ENCODE results near the gene ALG2. TPM values are rescaled to one million over a fixed set of nuclear protein-coding genes. Genes with fewer than 3 reads are reported as not detected.

The ALG2 gene
- total RNA-seq, 3 donors from 2014 or later: 21.0 to 23.6 (median 23.4) TPM

GRCh38 chr9:99192786-99193465 lies 28.8 kb downstream of the ALG2 start:
- Mint-ChIP-seq H3K36me3 (ENCODE audit: insufficient read depth) (no peaks in the 10 kb centered on the region), H3K4me1 (ENCODE audit: low read depth) (peaks cover 1% of the 10 kb centered on the region), H3K27me3 (ENCODE audit: low read depth) (peaks cover 10% of the 10 kb centered on the region), H3K9me3 (no peaks in the 10 kb centered on the region), H3K4me3 (no peak overlapping the region)
- ATAC-seq (no peak), DNase-seq (no peak)

DNA sequence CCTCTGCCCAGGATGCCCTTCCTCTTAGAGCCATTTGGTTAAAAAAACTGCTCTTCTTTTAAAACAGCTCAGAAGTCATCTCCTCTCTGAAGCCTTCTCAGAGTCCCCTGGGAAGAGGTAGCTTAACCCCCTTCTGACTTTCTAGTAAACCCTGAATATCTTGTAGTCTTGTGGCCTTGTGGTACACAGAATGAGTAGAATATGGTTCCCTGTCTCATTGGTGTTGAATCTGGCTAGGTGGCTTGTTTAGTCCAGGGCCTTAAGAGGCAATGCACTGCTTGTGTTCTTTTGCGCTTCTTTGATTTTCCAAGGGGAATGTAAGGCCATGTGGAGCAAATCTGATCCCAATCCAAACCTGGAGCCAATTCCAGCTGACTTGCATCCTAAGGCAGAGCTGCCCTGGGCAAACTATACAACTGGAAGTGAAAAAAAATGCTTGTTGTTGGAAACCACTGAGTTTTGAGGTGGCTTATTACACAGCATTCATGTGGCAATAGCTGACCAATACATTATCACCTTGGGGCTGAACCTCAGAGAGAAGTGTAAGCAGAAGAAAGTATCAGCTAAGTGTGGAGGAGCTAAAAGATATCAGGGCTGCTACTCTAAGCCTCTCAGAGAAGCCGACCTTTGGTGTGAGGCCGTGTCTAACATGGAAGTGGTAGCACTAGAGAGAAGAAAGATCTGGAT lies 31.0 kb downstream of the ALG2 start:
- Mint-ChIP-seq H3K9me3 (no peaks in the 10 kb centered on the region), H3K4me3 (no peak overlapping the region), H3K4me1 (ENCODE audit: low read depth) (peaks cover 8% of the 10 kb centered on the region), H3K27me3 (ENCODE audit: low read depth) (peaks cover 11% of the 10 kb centered on the region), H3K36me3 (ENCODE audit: insufficient read depth) (no peaks in the 10 kb centered on the region)
- DNase-seq (no peak), ATAC-seq (no peak)

GRCh38 chr9:99189887-99190596 lies 31.7 kb downstream of the ALG2 start:
- no peaks in the 10 kb centered on the region for H3K9me3 Mint-ChIP-seq
- ATAC-seq (no peak), DNase-seq (no peak)
- H3K4me1 Mint-ChIP-seq (ENCODE audit: low read depth): peaks cover 10% of the 10 kb centered on the region
- peaks cover 11% of the 10 kb centered on the region for H3K27me3 Mint-ChIP-seq (ENCODE audit: low read depth)
- H3K4me3 Mint-ChIP-seq: no peak overlapping the region
- no peaks in the 10 kb centered on the region for H3K36me3 Mint-ChIP-seq (ENCODE audit: insufficient read depth)

DNA sequence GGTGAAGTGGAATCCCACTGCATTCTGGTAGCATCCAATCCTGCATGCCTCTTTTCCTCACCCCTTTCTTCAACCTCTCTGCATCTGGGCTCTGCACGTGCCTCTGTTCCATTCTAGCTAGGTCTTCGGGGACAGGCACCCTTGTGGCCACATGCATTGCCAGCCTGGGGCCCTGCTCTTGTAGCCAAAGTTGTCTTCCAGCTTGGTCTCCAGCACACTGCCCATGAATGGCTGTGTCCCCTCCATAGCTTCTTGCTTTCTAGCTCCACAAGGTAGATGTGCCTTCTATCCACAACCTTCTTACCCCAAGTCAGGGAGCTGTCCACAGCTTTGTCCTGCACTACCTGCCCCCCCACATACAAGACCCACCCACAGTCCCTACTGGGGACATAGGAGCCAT lies 32.6 kb downstream of the ALG2 start:
- DNase-seq (no peak), ATAC-seq (no peak)
- Mint-ChIP-seq H3K9me3 (no peaks in the 10 kb centered on the region), H3K4me1 (ENCODE audit: low read depth) (peaks cover 17% of the 10 kb centered on the region), H3K36me3 (ENCODE audit: insufficient read depth) (no peaks in the 10 kb centered on the region), H3K4me3 (no peak overlapping the region), H3K27me3 (ENCODE audit: low read depth) (peaks cover 11% of the 10 kb centered on the region)

- H3K27me3 Mint-ChIP-seq (ENCODE audit: low read depth): peaks cover 11% of the 10 kb centered on the region
- H3K4me1 Mint-ChIP-seq (ENCODE audit: low read depth): peaks cover 23% of the 10 kb centered on the region
These were observed 34.4 kb downstream of the ALG2 start for GRCh38 chr9:99187311-99187710.

DNA sequence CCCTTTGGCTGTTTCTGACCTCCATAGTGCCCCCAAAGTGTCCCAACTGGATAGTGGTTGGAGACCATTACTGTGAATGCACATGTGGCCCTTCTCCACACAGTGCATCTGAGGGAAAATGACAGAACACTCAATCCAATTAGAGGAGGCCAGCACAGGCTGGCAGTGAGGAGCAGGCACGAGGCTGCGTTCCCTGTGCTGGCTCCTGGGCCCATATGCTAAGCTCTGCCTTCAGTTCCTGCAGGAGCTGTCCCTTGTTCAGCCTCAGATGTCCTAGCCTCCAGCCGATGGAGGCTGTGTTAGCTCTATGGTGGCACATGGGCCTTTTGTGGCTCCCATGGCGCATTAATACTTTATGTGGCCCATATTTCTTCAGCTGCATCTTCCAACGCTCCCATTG lies 35.8 kb downstream of the ALG2 start:
- Mint-ChIP-seq H3K4me1 (ENCODE audit: low read depth) (peaks cover 34% of the 10 kb centered on the region), H3K4me3 (no peak overlapping the region), H3K9me3 (no peaks in the 10 kb centered on the region), H3K36me3 (ENCODE audit: insufficient read depth) (no peaks in the 10 kb centered on the region), H3K27me3 (ENCODE audit: low read depth) (peaks cover 8% of the 10 kb centered on the region)
- ATAC-seq: no peak
- no peak for DNase-seq

More at GRCh38 chr9:99187311-99187710, 34.4 kb downstream of the ALG2 start:
- Mint-ChIP-seq H3K4me3 (no peak overlapping the region), H3K9me3 (no peaks in the 10 kb centered on the region), H3K36me3 (ENCODE audit: insufficient read depth) (no peaks in the 10 kb centered on the region)
- DNase-seq (no peak), ATAC-seq (no peak)

DNA sequence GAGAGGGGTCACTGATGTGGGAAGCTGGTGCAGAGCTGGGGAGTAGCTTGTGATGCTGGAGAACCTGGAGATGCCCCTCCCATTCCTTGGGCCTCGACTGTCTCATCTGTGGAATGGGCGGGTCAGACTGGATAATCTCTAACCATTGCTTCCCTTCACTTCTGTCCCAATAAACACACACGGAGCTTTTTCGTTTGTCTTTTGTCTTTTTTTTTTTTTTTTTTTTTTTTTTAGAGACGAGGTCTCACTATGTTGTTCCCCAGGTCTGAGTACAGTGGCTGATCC lies 36.5 kb downstream of the ALG2 start:
- no peaks in the 10 kb centered on the region for H3K9me3 Mint-ChIP-seq
- H3K4me3 Mint-ChIP-seq: no peak overlapping the region
- peaks cover 40% of the 10 kb centered on the region for H3K4me1 Mint-ChIP-seq (ENCODE audit: low read depth)
- no peaks in the 10 kb centered on the region for H3K36me3 Mint-ChIP-seq (ENCODE audit: insufficient read depth)
- ATAC-seq (no peak), DNase-seq (no peak)
- peaks cover 5% of the 10 kb centered on the region for H3K27me3 Mint-ChIP-seq (ENCODE audit: low read depth)

GRCh38 chr9:99184475-99185347 lies 37.0 kb downstream of the ALG2 start:
- ATAC-seq: peak; percentile 88 to 90
- peak overlapping the region; percentile 40 for H3K4me3 Mint-ChIP-seq
- no peaks in the 10 kb centered on the region for H3K36me3 Mint-ChIP-seq (ENCODE audit: insufficient read depth)
- peak; percentile 72 for DNase-seq
- peaks cover 5% of the 10 kb centered on the region for H3K27me3 Mint-ChIP-seq (ENCODE audit: low read depth)
- H3K9me3 Mint-ChIP-seq: no peaks in the 10 kb centered on the region
- H3K4me1 Mint-ChIP-seq (ENCODE audit: low read depth): peaks cover 43% of the 10 kb centered on the region

- DNase-seq (no peak), ATAC-seq (no peak)
- Mint-ChIP-seq H3K36me3 (ENCODE audit: insufficient read depth) (no peaks in the 10 kb centered on the region), H3K4me1 (ENCODE audit: low read depth) (peaks cover 43% of the 10 kb centered on the region), H3K9me3 (no peaks in the 10 kb centered on the region), H3K4me3 (no peak overlapping the region), H3K27me3 (ENCODE audit: low read depth) (peaks cover 2% of the 10 kb centered on the region)
These were observed 37.6 kb downstream of the ALG2 start for GRCh38 chr9:99184110-99184474.

GRCh38 chr9:99183616-99184015 lies 38.1 kb downstream of the ALG2 start:
- peaks cover 2% of the 10 kb centered on the region for H3K27me3 Mint-ChIP-seq (ENCODE audit: low read depth)
- H3K9me3 Mint-ChIP-seq: no peaks in the 10 kb centered on the region
- DNase-seq (no peak), ATAC-seq (no peak)
- no peak overlapping the region for H3K4me3 Mint-ChIP-seq
- H3K36me3 Mint-ChIP-seq (ENCODE audit: insufficient read depth): no peaks in the 10 kb centered on the region
- peaks cover 43% of the 10 kb centered on the region for H3K4me1 Mint-ChIP-seq (ENCODE audit: low read depth)

GRCh38 chr9:99182356-99182755 lies 39.4 kb downstream of the ALG2 start:
- Mint-ChIP-seq H3K9me3 (no peaks in the 10 kb centered on the region), H3K4me1 (ENCODE audit: low read depth) (peaks cover 39% of the 10 kb centered on the region), H3K36me3 (ENCODE audit: insufficient read depth) (no peaks in the 10 kb centered on the region), H3K4me3 (no peak overlapping the region), H3K27me3 (ENCODE audit: low read depth) (no peaks in the 10 kb centered on the region)
- no peak for ATAC-seq
- no peak for DNase-seq

DNA sequence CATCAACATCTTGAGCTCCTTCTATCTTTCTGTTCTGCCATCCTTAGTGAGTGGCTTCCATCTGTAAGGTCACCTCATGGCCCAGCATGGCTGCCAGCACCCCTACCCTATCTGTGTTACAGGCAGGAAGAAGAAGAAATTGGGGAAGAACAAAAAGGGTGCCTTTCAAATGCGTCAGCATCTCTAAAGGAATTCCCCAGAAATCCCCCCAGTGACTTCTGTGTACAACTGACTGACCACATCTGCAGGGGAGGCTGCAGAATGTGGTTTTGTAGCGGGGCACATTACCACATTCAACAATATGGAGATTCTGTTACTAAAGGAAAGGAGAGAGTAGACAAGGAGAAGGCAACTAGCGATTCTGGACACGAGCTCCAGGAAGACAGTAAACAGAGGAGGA lies 40.1 kb downstream of the ALG2 start:
- H3K36me3 Mint-ChIP-seq (ENCODE audit: insufficient read depth): no peaks in the 10 kb centered on the region
- peaks cover 34% of the 10 kb centered on the region for H3K4me1 Mint-ChIP-seq (ENCODE audit: low read depth)
- no peaks in the 10 kb centered on the region for H3K9me3 Mint-ChIP-seq
- DNase-seq (no peak), ATAC-seq (peak; percentile 47 to 52)
- no peak overlapping the region for H3K4me3 Mint-ChIP-seq
- H3K27me3 Mint-ChIP-seq (ENCODE audit: low read depth): no peaks in the 10 kb centered on the region

GRCh38 chr9:99181206-99181605 lies 40.5 kb downstream of the ALG2 start:
- Mint-ChIP-seq H3K27me3 (ENCODE audit: low read depth) (no peaks in the 10 kb centered on the region), H3K4me3 (no peak overlapping the region), H3K4me1 (ENCODE audit: low read depth) (peaks cover 34% of the 10 kb centered on the region), H3K36me3 (ENCODE audit: insufficient read depth) (no peaks in the 10 kb centered on the region), H3K9me3 (no peaks in the 10 kb centered on the region)
- ATAC-seq (no peak), DNase-seq (no peak)

DNA sequence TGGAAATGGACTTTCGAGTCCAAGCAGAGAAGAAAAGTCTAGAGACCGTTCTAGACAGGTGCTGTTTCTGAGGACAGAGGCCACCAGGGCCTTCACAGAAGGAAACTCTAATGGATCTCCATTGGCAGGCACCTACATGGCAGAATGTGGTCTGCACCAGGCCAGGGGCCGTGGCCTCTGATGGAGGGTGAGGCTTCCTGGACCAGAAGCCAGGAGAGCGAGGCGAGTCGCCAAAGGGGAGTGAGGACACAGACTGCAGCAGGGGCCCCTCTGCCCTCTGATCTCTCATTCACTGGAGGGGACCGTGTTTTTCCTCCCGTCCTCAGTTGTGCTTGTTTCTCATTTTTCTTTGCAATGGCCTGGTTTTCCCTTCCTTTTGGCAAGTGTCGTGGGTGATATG lies 41.1 kb downstream of the ALG2 start:
- Mint-ChIP-seq H3K36me3 (ENCODE audit: insufficient read depth) (no peaks in the 10 kb centered on the region), H3K4me3 (no peak overlapping the region), H3K4me1 (ENCODE audit: low read depth) (peaks cover 34% of the 10 kb centered on the region), H3K27me3 (ENCODE audit: low read depth) (no peaks in the 10 kb centered on the region), H3K9me3 (no peaks in the 10 kb centered on the region)
- ATAC-seq: no peak
- no peak for DNase-seq

Data from activated T-cell treated with anti-CD3 and anti-CD28 coated beads, Interleukin-2, amount 50 U/mL, for 4 hours (primary cell).